Measurements from ENCODE around the gene DPM3.

DNA sequence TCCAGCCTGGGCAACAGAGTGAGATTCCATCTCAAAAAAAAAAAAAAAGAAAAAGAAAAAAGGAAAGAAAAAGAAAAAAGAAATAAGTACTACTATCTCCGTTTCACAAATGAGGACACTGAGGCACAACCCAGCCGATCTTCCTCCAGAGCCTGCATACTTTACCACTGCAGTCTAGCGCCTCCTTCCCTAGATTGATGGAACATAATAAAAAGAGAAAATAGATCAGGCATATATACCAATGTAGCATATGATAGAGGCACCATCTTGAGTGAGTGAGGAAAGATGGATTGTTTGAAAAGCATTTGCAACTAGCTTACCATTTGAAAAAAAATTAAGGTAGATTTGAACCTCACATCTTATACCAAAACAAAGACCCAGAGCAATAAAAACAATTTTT, 5.2 kb upstream of the DPM3 start:
- TF ChIP-seq, protein P1, sequence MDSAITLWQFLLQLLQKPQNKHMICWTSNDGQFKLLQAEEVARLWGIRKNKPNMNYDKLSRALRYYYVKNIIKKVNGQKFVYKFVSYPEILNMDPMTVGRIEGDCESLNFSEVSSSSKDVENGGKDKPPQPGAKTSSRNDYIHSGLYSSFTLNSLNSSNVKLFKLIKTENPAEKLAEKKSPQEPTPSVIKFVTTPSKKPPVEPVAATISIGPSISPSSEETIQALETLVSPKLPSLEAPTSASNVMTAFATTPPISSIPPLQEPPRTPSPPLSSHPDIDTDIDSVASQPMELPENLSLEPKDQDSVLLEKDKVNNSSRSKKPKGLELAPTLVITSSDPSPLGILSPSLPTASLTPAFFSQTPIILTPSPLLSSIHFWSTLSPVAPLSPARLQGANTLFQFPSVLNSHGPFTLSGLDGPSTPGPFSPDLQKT (CRISPR knock-in tag; IDR thresholded peaks at IDR 0.05; ENCODE audit: borderline replicate concordance) = no peak
- TF ChIP-seq EP300 (IDR thresholded peaks at IDR 0.05; ENCODE audit: low read depth in 2 of 2, low read length in 2 of 2) = no peak
- no peak for TF ChIP-seq EP300 (CRISPR knock-in tag; IDR thresholded peaks at IDR 0.05; ENCODE audit: borderline replicate concordance)
- TF ChIP-seq, protein P2, sequence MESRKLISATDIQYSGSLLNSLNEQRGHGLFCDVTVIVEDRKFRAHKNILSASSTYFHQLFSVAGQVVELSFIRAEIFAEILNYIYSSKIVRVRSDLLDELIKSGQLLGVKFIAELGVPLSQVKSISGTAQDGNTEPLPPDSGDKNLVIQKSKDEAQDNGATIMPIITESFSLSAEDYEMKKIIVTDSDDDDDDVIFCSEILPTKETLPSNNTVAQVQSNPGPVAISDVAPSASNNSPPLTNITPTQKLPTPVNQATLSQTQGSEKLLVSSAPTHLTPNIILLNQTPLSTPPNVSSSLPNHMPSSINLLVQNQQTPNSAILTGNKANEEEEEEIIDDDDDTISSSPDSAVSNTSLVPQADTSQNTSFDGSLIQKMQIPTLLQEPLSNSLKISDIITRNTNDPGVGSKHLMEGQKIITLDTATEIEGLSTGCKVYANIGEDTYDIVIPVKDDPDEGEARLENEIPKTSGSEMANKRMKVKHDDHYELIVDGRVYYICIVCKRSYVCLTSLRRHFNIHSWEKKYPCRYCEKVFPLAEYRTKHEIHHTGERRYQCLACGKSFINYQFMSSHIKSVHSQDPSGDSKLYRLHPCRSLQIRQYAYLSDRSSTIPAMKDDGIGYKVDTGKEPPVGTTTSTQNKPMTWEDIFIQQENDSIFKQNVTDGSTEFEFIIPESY (CRISPR knock-in tag; IDR thresholded peaks at IDR 0.05) = no peak
- no peak for TF ChIP-seq ELF1 (CRISPR knock-in tag; IDR thresholded peaks at IDR 0.05)
- no peak for TF ChIP-seq MEIS1 (CRISPR knock-in tag; IDR thresholded peaks at IDR 0.05; ENCODE audit: borderline replicate concordance)
- TF ChIP-seq MAZ (IDR thresholded peaks at IDR 0.05; ENCODE audit: borderline replicate concordance, low read depth, low read length) = no peak
- no peak for TF ChIP-seq MAZ (CRISPR knock-in tag; IDR thresholded peaks at IDR 0.05; ENCODE audit: low read depth)
- no peak for TF ChIP-seq GLI4 (CRISPR knock-in tag; IDR thresholded peaks at IDR 0.05; ENCODE audit: borderline replicate concordance)
- TF ChIP-seq NBN (conservative IDR thresholded peaks at IDR 0.05) = no peak
